ENCODE measurements around the gene CASTOR1.

GRCh38 chr22:30326255-30326705, 37.0 kb upstream of the CASTOR1 start:
- TF ChIP-seq, protein P1, sequence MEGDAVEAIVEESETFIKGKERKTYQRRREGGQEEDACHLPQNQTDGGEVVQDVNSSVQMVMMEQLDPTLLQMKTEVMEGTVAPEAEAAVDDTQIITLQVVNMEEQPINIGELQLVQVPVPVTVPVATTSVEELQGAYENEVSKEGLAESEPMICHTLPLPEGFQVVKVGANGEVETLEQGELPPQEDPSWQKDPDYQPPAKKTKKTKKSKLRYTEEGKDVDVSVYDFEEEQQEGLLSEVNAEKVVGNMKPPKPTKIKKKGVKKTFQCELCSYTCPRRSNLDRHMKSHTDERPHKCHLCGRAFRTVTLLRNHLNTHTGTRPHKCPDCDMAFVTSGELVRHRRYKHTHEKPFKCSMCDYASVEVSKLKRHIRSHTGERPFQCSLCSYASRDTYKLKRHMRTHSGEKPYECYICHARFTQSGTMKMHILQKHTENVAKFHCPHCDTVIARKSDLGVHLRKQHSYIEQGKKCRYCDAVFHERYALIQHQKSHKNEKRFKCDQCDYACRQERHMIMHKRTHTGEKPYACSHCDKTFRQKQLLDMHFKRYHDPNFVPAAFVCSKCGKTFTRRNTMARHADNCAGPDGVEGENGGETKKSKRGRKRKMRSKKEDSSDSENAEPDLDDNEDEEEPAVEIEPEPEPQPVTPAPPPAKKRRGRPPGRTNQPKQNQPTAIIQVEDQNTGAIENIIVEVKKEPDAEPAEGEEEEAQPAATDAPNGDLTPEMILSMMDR (IDR thresholded peaks at IDR 0.05): peak in 1 of 6 experiments; percentile 1
- no peak for TF ChIP-seq POLR2A (IDR thresholded peaks at IDR 0.05)

Data from upper lobe of left lung (tissue), 4 donors.